Fibroblast of villous mesenchyme (primary cell): ENCODE measurements around the gene CYSTM1. TPM values are rescaled to one million over a fixed set of nuclear protein-coding genes. Genes with fewer than 3 reads are reported as not detected.
A peak's percentile ranks its signal among the peaks of the same experiment; 100 is the strongest.

Experiments
- DNase-seq: peaks from one replicate; pipeline ENCODE4 v3.0.0-alpha.2; 2010; ENCODE audit warnings: low read depth
- H3K4me3 ChIP-seq: 2 replicates; pipeline ENCODE4 v1.5.1; 2011; ENCODE audit warnings: low read depth, mild to moderate bottlenecking, low read length
- total RNA-seq: library from RNA; depleted of rRNA; stranded (reverse); fragments of >200 nt; gene quantifications from 2 replicates; pipeline ENCODE4 v1.2.3, GENCODE V29; 2012
- TF ChIP-seq, protein P1 (sequence below): IDR thresholded peaks from 2 replicates; pipeline ENCODE4 v1.5.1; 2012; ENCODE audit warnings: low read depth, mild to moderate bottlenecking, low read length; ENCODE audit not compliant: insufficient read depth

CYSTM1 gene
- total RNA-seq, 1 donor: 9.5 TPM

DNA sequence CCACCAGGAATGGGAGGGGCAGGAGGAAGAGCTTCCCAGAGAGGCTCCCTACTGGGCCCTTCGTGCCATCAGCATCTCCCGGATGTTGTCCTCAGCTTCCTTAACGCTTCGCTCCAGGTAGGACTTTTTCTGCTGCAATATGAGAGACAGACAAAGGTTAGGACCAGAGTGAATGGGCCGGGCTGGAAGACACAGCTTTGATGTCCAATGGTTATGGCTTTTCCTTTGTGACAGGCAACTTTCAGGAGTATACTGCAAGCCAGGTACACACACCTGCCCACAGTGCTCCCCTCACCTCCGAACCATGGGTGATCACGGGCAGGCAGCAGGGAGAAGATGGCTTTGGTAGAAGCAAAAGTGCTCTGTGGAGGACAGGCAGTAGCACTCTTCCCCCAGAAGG lies 70.9 kb downstream of the CYSTM1 start:
- H3K4me3 ChIP-seq: no peak overlapping the region
- TF ChIP-seq, protein P1, sequence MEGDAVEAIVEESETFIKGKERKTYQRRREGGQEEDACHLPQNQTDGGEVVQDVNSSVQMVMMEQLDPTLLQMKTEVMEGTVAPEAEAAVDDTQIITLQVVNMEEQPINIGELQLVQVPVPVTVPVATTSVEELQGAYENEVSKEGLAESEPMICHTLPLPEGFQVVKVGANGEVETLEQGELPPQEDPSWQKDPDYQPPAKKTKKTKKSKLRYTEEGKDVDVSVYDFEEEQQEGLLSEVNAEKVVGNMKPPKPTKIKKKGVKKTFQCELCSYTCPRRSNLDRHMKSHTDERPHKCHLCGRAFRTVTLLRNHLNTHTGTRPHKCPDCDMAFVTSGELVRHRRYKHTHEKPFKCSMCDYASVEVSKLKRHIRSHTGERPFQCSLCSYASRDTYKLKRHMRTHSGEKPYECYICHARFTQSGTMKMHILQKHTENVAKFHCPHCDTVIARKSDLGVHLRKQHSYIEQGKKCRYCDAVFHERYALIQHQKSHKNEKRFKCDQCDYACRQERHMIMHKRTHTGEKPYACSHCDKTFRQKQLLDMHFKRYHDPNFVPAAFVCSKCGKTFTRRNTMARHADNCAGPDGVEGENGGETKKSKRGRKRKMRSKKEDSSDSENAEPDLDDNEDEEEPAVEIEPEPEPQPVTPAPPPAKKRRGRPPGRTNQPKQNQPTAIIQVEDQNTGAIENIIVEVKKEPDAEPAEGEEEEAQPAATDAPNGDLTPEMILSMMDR: no peak
- DNase-seq: no peak

DNA sequence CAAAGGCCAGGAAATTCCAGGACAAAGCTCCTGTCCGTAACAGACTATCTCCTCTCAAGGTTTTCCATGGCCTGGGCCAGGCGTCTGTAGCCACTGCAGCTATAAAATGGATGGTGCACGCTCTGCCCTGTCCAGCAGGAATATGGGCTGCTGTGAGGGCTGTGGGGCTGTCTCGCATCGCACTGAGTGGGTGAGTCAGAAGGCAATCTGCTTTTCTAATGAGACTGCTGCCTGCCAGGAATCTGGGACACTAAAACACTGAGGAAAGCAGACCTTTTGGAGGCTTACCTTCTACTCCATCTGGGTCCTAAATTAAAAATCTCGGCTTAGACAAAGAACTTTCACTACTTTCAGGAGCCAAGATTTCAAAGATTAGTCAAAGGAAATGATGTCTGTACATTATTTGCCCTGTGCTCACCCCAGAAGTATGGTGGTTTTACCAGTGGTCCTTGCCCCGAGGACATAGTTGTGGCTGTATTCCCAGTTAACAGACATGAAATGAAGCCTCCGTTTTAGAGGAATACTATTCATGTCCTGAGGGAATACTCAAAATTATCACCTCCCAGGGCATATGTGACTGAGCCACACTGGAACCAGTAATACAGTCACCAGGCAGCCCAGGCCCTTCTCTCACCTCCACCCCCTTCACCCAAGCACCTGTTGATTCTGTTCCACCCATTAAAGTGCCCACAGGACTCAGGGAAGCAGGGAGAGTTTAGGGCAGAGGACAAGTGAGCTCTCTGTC lies 71.6 kb downstream of the CYSTM1 start:
- TF ChIP-seq, protein P1: no peak
- DNase-seq: peak; percentile 85
- no peak overlapping the region for H3K4me3 ChIP-seq

DNA sequence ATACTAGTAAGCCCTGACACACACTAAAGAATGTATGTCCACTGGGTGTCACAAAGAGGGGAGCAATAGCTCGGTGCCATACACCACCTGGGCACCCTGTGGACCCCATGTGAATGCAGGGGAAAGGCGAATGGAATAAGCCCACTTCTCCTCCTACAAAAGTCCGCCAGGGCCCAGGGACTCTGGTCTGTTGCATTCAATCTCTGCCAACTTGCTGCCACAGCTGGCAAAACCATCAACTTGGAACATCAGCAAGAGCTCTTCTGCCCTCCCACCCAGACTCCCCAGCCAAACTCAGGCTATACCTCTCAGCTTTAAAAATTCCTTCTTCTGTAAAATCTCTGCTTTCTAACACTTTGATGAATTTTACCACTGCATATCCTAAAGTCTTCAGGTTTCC lies 73.4 kb downstream of the CYSTM1 start:
- DNase-seq: no peak
- TF ChIP-seq, protein P1: no peak
- H3K4me3 ChIP-seq: no peak overlapping the region

DNA sequence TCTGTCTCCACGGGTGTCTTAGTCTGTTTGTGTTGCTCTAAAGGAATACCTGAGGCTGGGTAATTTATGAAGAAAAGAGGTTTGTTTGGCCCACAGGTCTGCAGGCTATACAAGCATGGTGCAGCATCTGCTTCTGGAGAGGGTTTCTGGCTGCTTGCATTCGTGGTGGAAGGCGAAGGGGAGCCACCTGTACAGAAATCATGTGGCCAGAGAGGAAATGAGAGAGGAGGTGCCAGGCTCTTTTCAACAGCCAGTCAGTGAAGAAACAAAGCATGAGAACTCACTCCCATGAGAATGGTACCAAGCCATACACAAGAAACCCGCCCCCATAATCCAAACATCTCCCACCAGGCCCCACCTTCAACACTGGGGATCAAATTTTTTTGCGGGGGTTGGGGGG lies 74.5 kb downstream of the CYSTM1 start:
- TF ChIP-seq, protein P1: no peak
- no peak for DNase-seq
- H3K4me3 ChIP-seq: no peak overlapping the region

DNA sequence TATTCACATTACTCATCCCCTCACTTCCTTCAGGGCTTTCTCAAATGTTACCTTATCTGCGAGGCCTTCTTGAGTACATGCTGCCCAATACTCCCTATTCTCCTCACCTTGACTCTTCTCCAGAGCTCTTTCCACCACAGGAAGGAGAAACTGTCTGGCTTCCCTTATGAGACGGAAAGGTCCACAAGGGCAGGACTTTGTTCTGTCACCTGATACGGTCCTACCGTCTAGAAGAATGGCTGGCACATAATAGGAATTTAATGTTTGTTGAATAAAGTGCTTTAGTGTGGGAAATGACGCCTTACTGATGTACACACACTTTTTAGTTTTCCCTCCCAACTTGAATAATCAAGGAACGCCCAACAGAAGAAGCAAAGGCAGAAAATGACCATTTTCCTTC lies 75.4 kb downstream of the CYSTM1 start:
- H3K4me3 ChIP-seq: no peak overlapping the region
- no peak for DNase-seq
- TF ChIP-seq, protein P1: no peak

DNA sequence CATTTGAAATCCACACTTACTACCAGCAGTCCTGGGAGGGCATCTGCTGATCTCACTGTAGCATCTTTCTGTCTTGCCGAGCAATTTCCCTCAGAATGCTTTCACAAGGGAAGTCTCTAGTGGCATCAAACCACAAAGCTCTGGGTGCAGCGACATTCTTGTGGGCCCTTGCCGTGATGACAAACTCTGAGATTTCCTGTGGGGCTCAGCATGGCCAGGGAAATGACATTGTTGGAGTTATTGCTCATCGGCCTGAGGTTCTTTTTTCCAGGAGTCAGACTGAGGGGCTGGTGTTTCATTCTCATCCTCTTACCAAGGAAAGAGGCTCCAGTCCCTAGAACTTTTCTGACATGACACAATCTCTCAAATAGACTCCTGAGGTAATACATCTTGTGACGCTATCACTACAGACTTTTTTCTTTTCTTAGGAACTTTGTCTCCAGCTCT lies 76.6 kb downstream of the CYSTM1 start:
- H3K4me3 ChIP-seq: no peak overlapping the region
- peak; percentile 51 for DNase-seq
- TF ChIP-seq, protein P1: no peak
